ENCODE results near the gene GPC6. TPM values are rescaled to one million over a fixed set of nuclear protein-coding genes. Genes with fewer than 3 reads are reported as not detected.

GPC6 gene
- total RNA-seq, 1 experiment from 2014 or later: 63.7 TPM

- H3K27me3 ChIP-seq (ENCODE audit: control insufficient read depth, insufficient read depth, low read length): no peaks in the 10 kb centered on the region
- H3K4me3 ChIP-seq (ENCODE audit: insufficient read depth, low read depth, low read length): no peak overlapping the region
- H3K36me3 ChIP-seq (replicated peaks; ENCODE audit: control insufficient read depth, insufficient read depth, low read length): no peaks in the 10 kb centered on the region
- no peak for DNase-seq
Observed at GRCh38 chr13:93819331-93819890, 592.8 kb downstream of the GPC6 start.

GRCh38 chr13:93824286-93824685 lies 597.7 kb downstream of the GPC6 start:
- DNase-seq: no peak
- H3K4me3 ChIP-seq (ENCODE audit: insufficient read depth, low read depth, low read length): no peak overlapping the region
- no peaks in the 10 kb centered on the region for H3K27me3 ChIP-seq (ENCODE audit: control insufficient read depth, insufficient read depth, low read length)
- no peaks in the 10 kb centered on the region for H3K36me3 ChIP-seq (replicated peaks; ENCODE audit: control insufficient read depth, insufficient read depth, low read length)

GRCh38 chr13:93834051-93834450 lies 607.4 kb downstream of the GPC6 start:
- no peaks in the 10 kb centered on the region for H3K36me3 ChIP-seq (replicated peaks; ENCODE audit: control insufficient read depth, insufficient read depth, low read length)
- H3K4me3 ChIP-seq (ENCODE audit: insufficient read depth, low read depth, low read length): no peak overlapping the region
- no peak for DNase-seq
- H3K27me3 ChIP-seq (ENCODE audit: control insufficient read depth, insufficient read depth, low read length): no peaks in the 10 kb centered on the region

GRCh38 chr13:93843082-93843481 lies 616.5 kb downstream of the GPC6 start:
- Histone ChIP-seq H3K36me3 (replicated peaks; ENCODE audit: control insufficient read depth, insufficient read depth, low read length) (no peaks in the 10 kb centered on the region), H3K4me3 (ENCODE audit: insufficient read depth, low read depth, low read length) (no peak overlapping the region), H3K27me3 (ENCODE audit: control insufficient read depth, insufficient read depth, low read length) (no peaks in the 10 kb centered on the region)
- no peak for DNase-seq

- Histone ChIP-seq H3K4me3 (ENCODE audit: insufficient read depth, low read depth, low read length) (no peak overlapping the region), H3K27me3 (ENCODE audit: control insufficient read depth, insufficient read depth, low read length) (no peaks in the 10 kb centered on the region), H3K36me3 (replicated peaks; ENCODE audit: control insufficient read depth, insufficient read depth, low read length) (no peaks in the 10 kb centered on the region)
- no peak for DNase-seq
Observed at GRCh38 chr13:93847162-93847561, 620.6 kb downstream of the GPC6 start.

GRCh38 chr13:93848247-93848646 lies 621.6 kb downstream of the GPC6 start:
- no peak overlapping the region for H3K4me3 ChIP-seq (ENCODE audit: insufficient read depth, low read depth, low read length)
- no peak for DNase-seq
- H3K36me3 ChIP-seq (replicated peaks; ENCODE audit: control insufficient read depth, insufficient read depth, low read length): no peaks in the 10 kb centered on the region
- H3K27me3 ChIP-seq (ENCODE audit: control insufficient read depth, insufficient read depth, low read length): no peaks in the 10 kb centered on the region

GRCh38 chr13:93851236-93851635 lies 624.6 kb downstream of the GPC6 start:
- no peak for DNase-seq
- no peaks in the 10 kb centered on the region for H3K36me3 ChIP-seq (replicated peaks; ENCODE audit: control insufficient read depth, insufficient read depth, low read length)
- H3K4me3 ChIP-seq (ENCODE audit: insufficient read depth, low read depth, low read length): no peak overlapping the region

GRCh38 chr13:93853912-93854311 lies 627.3 kb downstream of the GPC6 start:
- Histone ChIP-seq H3K36me3 (replicated peaks; ENCODE audit: control insufficient read depth, insufficient read depth, low read length) (no peaks in the 10 kb centered on the region), H3K27me3 (ENCODE audit: control insufficient read depth, insufficient read depth, low read length) (no peaks in the 10 kb centered on the region), H3K4me3 (ENCODE audit: insufficient read depth, low read depth, low read length) (no peak overlapping the region)
- no peak for DNase-seq

More at GRCh38 chr13:93851236-93851635, 624.6 kb downstream of the GPC6 start:
- H3K27me3 ChIP-seq (ENCODE audit: control insufficient read depth, insufficient read depth, low read length): no peaks in the 10 kb centered on the region

GRCh38 chr13:93857126-93857525 lies 630.5 kb downstream of the GPC6 start:
- no peak for DNase-seq
- Histone ChIP-seq H3K36me3 (replicated peaks; ENCODE audit: control insufficient read depth, insufficient read depth, low read length) (no peaks in the 10 kb centered on the region), H3K27me3 (ENCODE audit: control insufficient read depth, insufficient read depth, low read length) (no peaks in the 10 kb centered on the region), H3K4me3 (ENCODE audit: insufficient read depth, low read depth, low read length) (no peak overlapping the region)

- H3K36me3 ChIP-seq (replicated peaks; ENCODE audit: control insufficient read depth, insufficient read depth, low read length): no peaks in the 10 kb centered on the region
- H3K27me3 ChIP-seq (ENCODE audit: control insufficient read depth, insufficient read depth, low read length): no peaks in the 10 kb centered on the region
- H3K4me3 ChIP-seq (ENCODE audit: insufficient read depth, low read depth, low read length): no peak overlapping the region
- DNase-seq: no peak
Observed at GRCh38 chr13:93859716-93860115, 633.1 kb downstream of the GPC6 start.

GRCh38 chr13:93861818-93862217 lies 635.2 kb downstream of the GPC6 start:
- Histone ChIP-seq H3K4me3 (ENCODE audit: insufficient read depth, low read depth, low read length) (no peak overlapping the region), H3K36me3 (replicated peaks; ENCODE audit: control insufficient read depth, insufficient read depth, low read length) (no peaks in the 10 kb centered on the region), H3K27me3 (ENCODE audit: control insufficient read depth, insufficient read depth, low read length) (no peaks in the 10 kb centered on the region)
- no peak for DNase-seq

GRCh38 chr13:93862259-93862658 lies 635.7 kb downstream of the GPC6 start:
- H3K36me3 ChIP-seq (replicated peaks; ENCODE audit: control insufficient read depth, insufficient read depth, low read length): no peaks in the 10 kb centered on the region
- H3K4me3 ChIP-seq (ENCODE audit: insufficient read depth, low read depth, low read length): no peak overlapping the region
- no peak for DNase-seq
- no peaks in the 10 kb centered on the region for H3K27me3 ChIP-seq (ENCODE audit: control insufficient read depth, insufficient read depth, low read length)

- Histone ChIP-seq H3K4me3 (ENCODE audit: insufficient read depth, low read depth, low read length) (no peak overlapping the region), H3K27me3 (ENCODE audit: control insufficient read depth, insufficient read depth, low read length) (no peaks in the 10 kb centered on the region), H3K36me3 (replicated peaks; ENCODE audit: control insufficient read depth, insufficient read depth, low read length) (no peaks in the 10 kb centered on the region)
- DNase-seq: no peak
Observed at GRCh38 chr13:93865235-93865634, 638.6 kb downstream of the GPC6 start.

- Histone ChIP-seq H3K27me3 (ENCODE audit: control insufficient read depth, insufficient read depth, low read length) (no peaks in the 10 kb centered on the region), H3K4me3 (ENCODE audit: insufficient read depth, low read depth, low read length) (no peak overlapping the region), H3K36me3 (replicated peaks; ENCODE audit: control insufficient read depth, insufficient read depth, low read length) (no peaks in the 10 kb centered on the region)
- no peak for DNase-seq
Observed at GRCh38 chr13:93867481-93867880, 640.9 kb downstream of the GPC6 start.

GRCh38 chr13:93872376-93872775 lies 645.8 kb downstream of the GPC6 start:
- H3K36me3 ChIP-seq (replicated peaks; ENCODE audit: control insufficient read depth, insufficient read depth, low read length): no peaks in the 10 kb centered on the region
- no peak for DNase-seq
- H3K27me3 ChIP-seq (ENCODE audit: control insufficient read depth, insufficient read depth, low read length): no peaks in the 10 kb centered on the region
- H3K4me3 ChIP-seq (ENCODE audit: insufficient read depth, low read depth, low read length): no peak overlapping the region

GRCh38 chr13:93872786-93873347 lies 646.3 kb downstream of the GPC6 start:
- no peak for DNase-seq
- Histone ChIP-seq H3K4me3 (ENCODE audit: insufficient read depth, low read depth, low read length) (no peak overlapping the region), H3K36me3 (replicated peaks; ENCODE audit: control insufficient read depth, insufficient read depth, low read length) (no peaks in the 10 kb centered on the region), H3K27me3 (ENCODE audit: control insufficient read depth, insufficient read depth, low read length) (no peaks in the 10 kb centered on the region)
